ENCODE measurements around the gene INPP5D.

DNA sequence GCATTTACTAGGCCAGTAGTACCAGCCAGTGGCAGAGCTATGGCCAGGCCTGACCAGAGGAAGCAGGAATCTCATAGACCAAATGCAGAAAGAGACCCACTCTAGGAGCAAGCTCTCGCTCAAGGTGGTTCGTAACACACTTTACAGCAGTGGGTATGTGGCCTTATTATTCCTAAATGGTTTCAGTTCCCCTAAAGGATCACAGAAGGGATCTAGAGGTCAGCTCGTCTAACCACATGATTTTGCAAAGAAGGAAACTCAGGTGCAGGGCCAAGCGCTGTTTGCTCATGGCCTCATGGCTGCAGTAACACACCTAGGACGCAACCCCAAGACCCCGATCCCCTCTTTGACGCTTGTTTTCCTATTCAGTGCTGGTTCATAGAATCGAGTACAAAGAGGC is 125.8 kb downstream of the INPP5D start:
- TF ChIP-seq, protein P1, sequence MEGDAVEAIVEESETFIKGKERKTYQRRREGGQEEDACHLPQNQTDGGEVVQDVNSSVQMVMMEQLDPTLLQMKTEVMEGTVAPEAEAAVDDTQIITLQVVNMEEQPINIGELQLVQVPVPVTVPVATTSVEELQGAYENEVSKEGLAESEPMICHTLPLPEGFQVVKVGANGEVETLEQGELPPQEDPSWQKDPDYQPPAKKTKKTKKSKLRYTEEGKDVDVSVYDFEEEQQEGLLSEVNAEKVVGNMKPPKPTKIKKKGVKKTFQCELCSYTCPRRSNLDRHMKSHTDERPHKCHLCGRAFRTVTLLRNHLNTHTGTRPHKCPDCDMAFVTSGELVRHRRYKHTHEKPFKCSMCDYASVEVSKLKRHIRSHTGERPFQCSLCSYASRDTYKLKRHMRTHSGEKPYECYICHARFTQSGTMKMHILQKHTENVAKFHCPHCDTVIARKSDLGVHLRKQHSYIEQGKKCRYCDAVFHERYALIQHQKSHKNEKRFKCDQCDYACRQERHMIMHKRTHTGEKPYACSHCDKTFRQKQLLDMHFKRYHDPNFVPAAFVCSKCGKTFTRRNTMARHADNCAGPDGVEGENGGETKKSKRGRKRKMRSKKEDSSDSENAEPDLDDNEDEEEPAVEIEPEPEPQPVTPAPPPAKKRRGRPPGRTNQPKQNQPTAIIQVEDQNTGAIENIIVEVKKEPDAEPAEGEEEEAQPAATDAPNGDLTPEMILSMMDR (conservative IDR thresholded peaks at IDR 0.05; ENCODE audit: low read depth, low read length) = no peak
- TF ChIP-seq EZH2 (IDR thresholded peaks at IDR 0.05; ENCODE audit: borderline replicate concordance, low read depth, low read length, poor library complexity, severe bottlenecking) = no peak

All from A673 (cell line).